ENCODE measurements around the gene SORCS2.

SORCS2 gene

GRCh38 chr4:7675612-7676320 lies 483.4 kb downstream of the SORCS2 start:
- DNase-seq (ENCODE audit: low spot score) (no peak), FAIRE-seq (no peak)

- DNase-seq (ENCODE audit: low spot score) (no peak), FAIRE-seq (no peak)
Observed at GRCh38 chr4:7676398-7676922, 484.1 kb downstream of the SORCS2 start.

- no peak for FAIRE-seq
- no peak for DNase-seq (ENCODE audit: low spot score)
Observed at GRCh38 chr4:7677086-7677485, 484.7 kb downstream of the SORCS2 start.

GRCh38 chr4:7677799-7678301 lies 485.5 kb downstream of the SORCS2 start:
- no peak for DNase-seq (ENCODE audit: low spot score)
- no peak for FAIRE-seq

GRCh38 chr4:7678318-7678852 lies 486.0 kb downstream of the SORCS2 start:
- FAIRE-seq (no peak), DNase-seq (ENCODE audit: low spot score) (no peak)

- DNase-seq (ENCODE audit: low spot score) = no peak
- FAIRE-seq = no peak
Observed at GRCh38 chr4:7679406-7680040, 487.2 kb downstream of the SORCS2 start.

- FAIRE-seq = no peak
- no peak for DNase-seq (ENCODE audit: low spot score)
Observed at GRCh38 chr4:7680106-7680505, 487.8 kb downstream of the SORCS2 start.

- FAIRE-seq = no peak
- DNase-seq (ENCODE audit: low spot score) = no peak
Observed at GRCh38 chr4:7680731-7681130, 488.4 kb downstream of the SORCS2 start.

- FAIRE-seq = no peak
Observed at GRCh38 chr4:7683126-7683703, 490.9 kb downstream of the SORCS2 start.

GRCh38 chr4:7684294-7684693 lies 492.0 kb downstream of the SORCS2 start:
- FAIRE-seq (no peak), DNase-seq (ENCODE audit: low spot score) (no peak)

More at GRCh38 chr4:7683126-7683703, 490.9 kb downstream of the SORCS2 start:
- no peak for DNase-seq (ENCODE audit: low spot score)

- FAIRE-seq (no peak), DNase-seq (ENCODE audit: low spot score) (no peak)
Observed at GRCh38 chr4:7686070-7686870, 493.9 kb downstream of the SORCS2 start.

GRCh38 chr4:7687006-7687405 lies 494.7 kb downstream of the SORCS2 start:
- FAIRE-seq (no peak), DNase-seq (ENCODE audit: low spot score) (no peak)

- no peak for FAIRE-seq
Observed at GRCh38 chr4:7687796-7688195, 495.5 kb downstream of the SORCS2 start.

GRCh38 chr4:7689773-7690693 lies 497.7 kb downstream of the SORCS2 start:
- DNase-seq (ENCODE audit: low spot score) = no peak
- FAIRE-seq = peak; percentile 82

More at GRCh38 chr4:7687796-7688195, 495.5 kb downstream of the SORCS2 start:
- no peak for DNase-seq (ENCODE audit: low spot score)

GRCh38 chr4:7691061-7691460 lies 498.7 kb downstream of the SORCS2 start:
- DNase-seq (ENCODE audit: low spot score) (no peak), FAIRE-seq (no peak)

- no peak for DNase-seq (ENCODE audit: low spot score)
- FAIRE-seq = no peak
Observed at GRCh38 chr4:7691982-7692381, 499.6 kb downstream of the SORCS2 start.

- DNase-seq (ENCODE audit: low spot score) (no peak), FAIRE-seq (no peak)
Observed at GRCh38 chr4:7692451-7693236, 500.3 kb downstream of the SORCS2 start.

GRCh38 chr4:7693237-7693608 lies 500.9 kb downstream of the SORCS2 start:
- FAIRE-seq = no peak
- DNase-seq (ENCODE audit: low spot score) = no peak

- FAIRE-seq = no peak
- DNase-seq (ENCODE audit: low spot score) = no peak
Observed at GRCh38 chr4:7693711-7694110, 501.4 kb downstream of the SORCS2 start.
